Mammary epithelial cell (primary cell): ENCODE results near the gene CMTM8.

Experiments used
- EZH2 ChIP-seq: IDR thresholded peaks from 2 replicates; pipeline ENCODE4 v1.6.1; 2012; ENCODE audit warnings: low read length, inconsistent platforms, borderline replicate concordance
- TF ChIP-seq, protein P1 (sequence below), 2 donors: IDR thresholded peaks in 1 of 2; conservative IDR thresholded peaks in 1 of 2; 2 replicates each; pipeline ENCODE4 v1.5.1; 2011 to 2012; ENCODE audit warnings: inconsistent platforms in 2 of 2, low read length in 2 of 2, mild to moderate bottlenecking in 2 of 2, control low read depth in 1 of 2, low read depth in 1 of 2; ENCODE audit not compliant: insufficient read depth in 1 of 2; ENCODE audit errors: extremely low read depth in 1 of 2

DNA sequence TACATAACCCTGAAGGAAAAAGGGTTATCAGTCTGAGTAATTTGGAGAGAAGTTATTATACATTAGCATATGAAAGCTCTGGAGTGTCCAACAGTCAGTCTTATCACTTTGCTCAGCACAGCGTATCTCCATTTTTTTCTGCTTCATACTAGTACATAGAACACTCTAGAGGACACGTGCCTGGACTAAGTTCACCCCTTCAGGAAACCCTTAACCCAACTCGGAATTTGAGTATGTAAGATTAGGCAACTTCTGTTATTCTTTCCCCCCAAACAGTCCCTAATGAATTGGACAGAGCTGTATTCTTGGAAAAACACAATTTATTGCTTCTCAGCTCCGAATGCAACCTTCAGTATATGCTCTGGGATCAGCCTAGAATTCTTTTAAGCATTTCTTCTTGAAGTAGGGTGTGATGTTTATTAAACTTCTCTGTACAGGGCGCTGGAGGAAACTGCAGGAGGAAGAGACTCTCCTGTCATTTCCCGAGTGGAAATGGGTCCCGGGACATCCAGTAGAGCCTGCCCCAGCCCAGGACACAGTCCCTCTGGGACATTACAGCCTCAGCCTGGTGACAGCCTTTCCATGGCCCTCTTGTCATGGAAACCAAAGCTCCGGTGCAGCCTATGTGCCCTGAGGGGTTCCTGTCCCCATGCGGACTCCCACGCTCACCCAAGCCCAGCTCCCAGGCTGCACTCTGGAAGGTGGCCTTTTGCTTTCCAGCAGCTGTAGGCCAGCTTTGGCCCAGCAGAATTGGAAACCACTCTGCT is 37.3 kb upstream of the CMTM8 start:
- TF ChIP-seq, protein P1, sequence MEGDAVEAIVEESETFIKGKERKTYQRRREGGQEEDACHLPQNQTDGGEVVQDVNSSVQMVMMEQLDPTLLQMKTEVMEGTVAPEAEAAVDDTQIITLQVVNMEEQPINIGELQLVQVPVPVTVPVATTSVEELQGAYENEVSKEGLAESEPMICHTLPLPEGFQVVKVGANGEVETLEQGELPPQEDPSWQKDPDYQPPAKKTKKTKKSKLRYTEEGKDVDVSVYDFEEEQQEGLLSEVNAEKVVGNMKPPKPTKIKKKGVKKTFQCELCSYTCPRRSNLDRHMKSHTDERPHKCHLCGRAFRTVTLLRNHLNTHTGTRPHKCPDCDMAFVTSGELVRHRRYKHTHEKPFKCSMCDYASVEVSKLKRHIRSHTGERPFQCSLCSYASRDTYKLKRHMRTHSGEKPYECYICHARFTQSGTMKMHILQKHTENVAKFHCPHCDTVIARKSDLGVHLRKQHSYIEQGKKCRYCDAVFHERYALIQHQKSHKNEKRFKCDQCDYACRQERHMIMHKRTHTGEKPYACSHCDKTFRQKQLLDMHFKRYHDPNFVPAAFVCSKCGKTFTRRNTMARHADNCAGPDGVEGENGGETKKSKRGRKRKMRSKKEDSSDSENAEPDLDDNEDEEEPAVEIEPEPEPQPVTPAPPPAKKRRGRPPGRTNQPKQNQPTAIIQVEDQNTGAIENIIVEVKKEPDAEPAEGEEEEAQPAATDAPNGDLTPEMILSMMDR (conservative IDR thresholded peaks at IDR 0.05 in 1 of 2, IDR thresholded peaks at IDR 0.05 in 1 of 2; ENCODE audit: extremely low read depth in 1 of 2, insufficient read depth in 1 of 2, low read depth in 1 of 2, low read length in 2 of 2): no peak
- TF ChIP-seq EZH2: no peak
